Activated CD4-positive, alpha-beta T cell treated with anti-CD3 and anti-CD28 coated beads, Interleukin-2, amount 10 ng/mL, durations not matched to agents 24 days and 14 days (primary cell): ENCODE data around the gene IRX6. TPM values are rescaled to one million over a fixed set of nuclear protein-coding genes. Genes with fewer than 3 reads are reported as not detected.

Experiments
- DNase-seq: peaks from one replicate; pipeline ENCODE4 v3.0.0; 2022
- H3K27ac Mint-ChIP-seq: one replicate; pipeline ENCODE4 v1.8.0; 2022; ENCODE audit warnings: mild to moderate bottlenecking, mixed read lengths
- H3K27me3 Mint-ChIP-seq: one replicate; pipeline ENCODE4 v1.8.0; 2022; ENCODE audit warnings: mixed read lengths
- H3K36me3 Mint-ChIP-seq: one replicate; pipeline ENCODE4 v1.8.0; 2022; ENCODE audit warnings: low read depth, mild to moderate bottlenecking, mixed read lengths
- H3K4me1 Mint-ChIP-seq: one replicate; pipeline ENCODE4 v1.8.0; 2021; ENCODE audit warnings: mixed read lengths
- H3K4me3 Mint-ChIP-seq: one replicate; pipeline ENCODE4 v1.8.0; 2022; ENCODE audit warnings: mild to moderate bottlenecking, moderate library complexity, mixed read lengths
- H3K9me3 Mint-ChIP-seq: one replicate; pipeline ENCODE4 v1.8.0; 2021; ENCODE audit warnings: mixed read lengths
- intact Hi-C: fragments of 100-400 bp; cut with micrococcal nuclease; formaldehyde crosslinking; loops from one replicate; pipeline ENCODE4 v1.15.1; 2023
- total RNA-seq: library from RNA; stranded (reverse); gene quantifications from 2 replicates; pipeline ENCODE4 v1.2.3, GENCODE V29; 2022

Gene IRX6
- total RNA-seq: not detected in 2 replicates

- Mint-ChIP-seq H3K9me3 (no peaks in the 10 kb centered on the region), H3K4me3 (no peak within 1 kb of the TSS), H3K36me3 (no peaks in the 10 kb centered on the region), H3K4me1 (no peaks in the 10 kb centered on the region), H3K27ac (no peak within 1 kb of the TSS), H3K27me3 (peaks cover 42% of the 10 kb centered on the region)
- DNase-seq: no peak
- intact Hi-C loops: loop anchor here (10.0 kb wide), 1 partner anchor 1039 kb away; the partner anchor contains the start of gene IRX3
Measured at GRCh38 chr16:55323637-55324271, at the start of gene IRX6. TSS of gene IRX6 (plus strand) at chr16:55324203. CDS start at chr16:55325092, 889 bp downstream.

GRCh38 chr16:55274391-55274790 is 49.6 kb upstream of the IRX6 start:
- Mint-ChIP-seq H3K36me3 (no peaks in the 10 kb centered on the region), H3K4me3 (no peak overlapping the region), H3K4me1 (no peaks in the 10 kb centered on the region), H3K9me3 (no peaks in the 10 kb centered on the region), H3K27ac (no peak overlapping the region), H3K27me3 (no peaks in the 10 kb centered on the region)
- no peak for DNase-seq
- intact Hi-C loops: no loop called here

DNA sequence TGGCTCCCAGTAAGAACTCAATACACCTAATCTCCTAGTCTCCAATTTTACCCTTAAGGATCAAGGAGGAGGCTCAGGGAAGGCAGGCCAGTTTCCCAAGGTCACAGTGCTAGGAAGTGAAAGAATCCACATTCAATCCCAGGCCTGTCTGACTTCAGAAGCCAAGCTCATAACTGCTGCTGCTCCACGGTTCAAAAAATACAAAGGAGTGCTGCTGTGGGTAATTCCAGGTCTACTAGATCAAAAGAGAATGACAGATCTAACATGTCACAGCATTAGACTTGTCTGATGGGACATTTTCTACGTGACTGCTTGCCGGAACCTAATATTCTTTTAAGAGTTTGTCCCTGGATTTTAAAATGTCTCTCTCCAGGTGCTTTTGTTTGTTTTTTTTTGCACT is 48.8 kb upstream of the IRX6 start:
- Mint-ChIP-seq H3K36me3 (no peaks in the 10 kb centered on the region), H3K9me3 (no peaks in the 10 kb centered on the region), H3K27me3 (no peaks in the 10 kb centered on the region), H3K27ac (no peak overlapping the region), H3K4me1 (no peaks in the 10 kb centered on the region), H3K4me3 (no peak overlapping the region)
- no peak for DNase-seq
- intact Hi-C loops: no loop called here

- Mint-ChIP-seq H3K27me3 (no peaks in the 10 kb centered on the region), H3K36me3 (no peaks in the 10 kb centered on the region), H3K9me3 (no peaks in the 10 kb centered on the region), H3K4me1 (no peaks in the 10 kb centered on the region), H3K4me3 (no peak overlapping the region), H3K27ac (no peak overlapping the region)
- no peak for DNase-seq
- intact Hi-C loops: no loop called here
Measured at GRCh38 chr16:55275869-55276268, 48.1 kb upstream of the IRX6 start.

GRCh38 chr16:55277536-55277935 is 46.5 kb upstream of the IRX6 start:
- no peaks in the 10 kb centered on the region for H3K36me3 Mint-ChIP-seq
- no peaks in the 10 kb centered on the region for H3K4me1 Mint-ChIP-seq
- intact Hi-C loops: no loop called here
- no peak for DNase-seq
- no peaks in the 10 kb centered on the region for H3K9me3 Mint-ChIP-seq
- H3K4me3 Mint-ChIP-seq: no peak overlapping the region
- no peaks in the 10 kb centered on the region for H3K27me3 Mint-ChIP-seq
- no peak overlapping the region for H3K27ac Mint-ChIP-seq

DNA sequence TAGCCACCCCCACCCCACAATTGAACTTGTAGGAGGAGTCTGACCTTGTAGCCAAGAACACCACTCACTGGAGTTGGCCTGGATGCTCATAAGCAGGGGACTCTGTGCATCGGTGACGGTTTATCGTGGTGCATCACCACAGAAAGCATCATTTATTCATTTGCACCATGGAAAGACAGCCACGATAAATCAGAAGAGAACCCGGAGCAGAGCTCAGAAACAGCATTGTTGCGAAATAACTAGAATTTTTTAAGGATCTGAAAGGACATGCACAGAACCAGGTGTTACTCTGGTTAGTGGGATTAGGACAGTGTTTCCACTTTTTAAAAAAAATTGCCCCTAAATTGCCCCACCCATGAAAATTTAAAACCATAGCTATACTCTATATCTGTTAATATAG is 44.4 kb upstream of the IRX6 start:
- Mint-ChIP-seq H3K36me3 (no peaks in the 10 kb centered on the region), H3K4me1 (no peaks in the 10 kb centered on the region), H3K27ac (no peak overlapping the region), H3K27me3 (no peaks in the 10 kb centered on the region), H3K4me3 (no peak overlapping the region), H3K9me3 (no peaks in the 10 kb centered on the region)
- intact Hi-C loops: no loop called here
- no peak for DNase-seq

GRCh38 chr16:55280587-55280986 is 43.4 kb upstream of the IRX6 start:
- intact Hi-C loops: no loop called here
- H3K36me3 Mint-ChIP-seq: no peaks in the 10 kb centered on the region
- no peaks in the 10 kb centered on the region for H3K27me3 Mint-ChIP-seq
- DNase-seq: no peak
- no peak overlapping the region for H3K4me3 Mint-ChIP-seq
- H3K4me1 Mint-ChIP-seq: no peaks in the 10 kb centered on the region
- H3K9me3 Mint-ChIP-seq: no peaks in the 10 kb centered on the region
- H3K27ac Mint-ChIP-seq: no peak overlapping the region

GRCh38 chr16:55282441-55282840 is 41.6 kb upstream of the IRX6 start:
- DNase-seq: no peak
- H3K9me3 Mint-ChIP-seq: peaks cover 3% of the 10 kb centered on the region
- intact Hi-C loops: no loop called here
- H3K27ac Mint-ChIP-seq: no peak overlapping the region
- H3K36me3 Mint-ChIP-seq: no peaks in the 10 kb centered on the region
- H3K4me1 Mint-ChIP-seq: no peaks in the 10 kb centered on the region
- no peaks in the 10 kb centered on the region for H3K27me3 Mint-ChIP-seq
- no peak overlapping the region for H3K4me3 Mint-ChIP-seq

DNA sequence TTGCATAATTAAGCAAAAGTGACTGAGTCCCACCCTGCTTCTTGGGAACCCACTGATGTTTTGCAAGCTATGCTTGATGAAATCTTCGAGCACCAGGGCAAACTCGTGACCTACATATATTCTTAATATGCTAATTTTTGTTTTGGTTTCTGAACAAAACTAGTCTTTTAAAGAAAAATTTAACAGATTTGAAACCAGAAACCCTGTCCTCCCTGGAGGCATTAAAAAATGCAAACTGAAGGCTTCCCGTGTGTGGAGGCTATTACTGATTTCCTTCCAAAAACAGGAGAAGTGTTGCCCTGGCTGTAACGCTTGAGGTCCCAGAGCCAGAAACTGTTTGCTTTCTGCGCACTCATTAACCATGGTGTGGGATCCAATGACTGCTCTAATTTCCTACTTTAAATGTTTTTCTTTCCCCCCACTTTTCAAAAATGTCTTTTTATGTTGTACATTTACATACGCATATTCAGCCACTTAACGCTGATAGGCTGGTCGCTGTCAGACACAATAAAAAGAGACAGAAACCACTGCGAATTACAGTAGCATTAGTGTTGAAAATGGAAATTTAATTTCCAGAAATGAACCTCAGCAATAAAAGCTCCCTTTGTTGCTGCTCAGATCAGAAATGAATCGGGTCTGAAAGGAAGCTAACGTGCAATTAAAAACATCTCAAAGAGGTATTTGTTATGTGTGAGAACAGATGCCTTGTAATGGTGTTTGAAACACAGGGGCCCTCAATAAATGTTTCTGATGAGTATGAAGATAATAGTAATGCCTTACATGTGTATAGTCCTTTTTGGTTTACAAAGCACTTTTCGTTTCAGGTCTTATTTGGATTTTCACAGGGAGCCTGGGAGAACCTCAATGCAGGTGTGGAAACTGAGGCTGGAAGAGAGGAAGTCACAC is 39.9 kb upstream of the IRX6 start:
- Mint-ChIP-seq H3K27me3 (no peaks in the 10 kb centered on the region), H3K36me3 (no peaks in the 10 kb centered on the region), H3K4me1 (no peaks in the 10 kb centered on the region), H3K27ac (no peak overlapping the region), H3K4me3 (no peak overlapping the region), H3K9me3 (peaks cover 4% of the 10 kb centered on the region)
- no peak for DNase-seq
- intact Hi-C loops: no loop called here

DNA sequence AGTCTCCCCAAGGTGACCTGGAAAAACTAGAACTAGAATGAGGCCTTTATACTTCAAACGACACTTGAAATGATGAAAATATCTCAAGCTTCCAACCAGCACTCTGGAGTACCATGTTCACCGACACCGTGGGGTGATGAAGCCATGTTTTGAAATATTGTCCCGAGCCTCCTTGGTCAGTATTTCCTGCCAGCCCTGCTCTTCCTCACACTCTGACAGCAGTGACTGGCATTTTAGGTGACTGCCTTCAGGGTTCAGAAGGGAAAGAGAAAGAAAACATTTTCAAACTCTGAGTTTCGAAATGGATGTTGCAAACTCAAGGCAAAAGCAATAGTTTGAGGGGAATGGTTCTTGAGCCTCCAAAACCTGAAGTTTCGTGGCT is 39.3 kb upstream of the IRX6 start:
- Mint-ChIP-seq H3K9me3 (peaks cover 4% of the 10 kb centered on the region), H3K27me3 (no peaks in the 10 kb centered on the region), H3K36me3 (no peaks in the 10 kb centered on the region), H3K27ac (no peak overlapping the region), H3K4me3 (no peak overlapping the region), H3K4me1 (no peaks in the 10 kb centered on the region)
- DNase-seq: no peak
- intact Hi-C loops: no loop called here

DNA sequence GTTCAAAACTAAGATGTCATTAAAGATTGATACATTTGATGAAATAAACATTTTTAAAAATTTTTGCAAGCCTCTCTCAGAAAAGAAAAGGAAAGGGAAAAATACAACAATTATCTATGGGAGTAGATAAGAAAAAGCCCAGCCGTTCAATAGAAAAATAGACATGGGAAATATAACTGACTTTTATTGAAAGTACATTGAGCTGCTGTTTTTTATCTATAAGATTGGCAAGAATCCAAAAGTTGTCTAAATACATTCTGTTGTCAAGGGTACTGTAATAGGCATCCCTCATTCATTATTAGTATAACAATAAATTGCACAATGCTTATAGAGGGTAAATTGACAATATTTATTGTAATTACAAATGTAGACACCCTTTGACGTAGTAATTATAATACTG is 38.4 kb upstream of the IRX6 start:
- peaks cover 4% of the 10 kb centered on the region for H3K9me3 Mint-ChIP-seq
- H3K4me3 Mint-ChIP-seq: no peak overlapping the region
- H3K4me1 Mint-ChIP-seq: no peaks in the 10 kb centered on the region
- DNase-seq: no peak
- intact Hi-C loops: no loop called here
- H3K27ac Mint-ChIP-seq: no peak overlapping the region
- no peaks in the 10 kb centered on the region for H3K36me3 Mint-ChIP-seq
- no peaks in the 10 kb centered on the region for H3K27me3 Mint-ChIP-seq

GRCh38 chr16:55289353-55289752 is 34.6 kb upstream of the IRX6 start:
- intact Hi-C loops: no loop called here
- DNase-seq: no peak
- H3K36me3 Mint-ChIP-seq: no peaks in the 10 kb centered on the region
- peaks cover 4% of the 10 kb centered on the region for H3K9me3 Mint-ChIP-seq
- H3K27ac Mint-ChIP-seq: no peak overlapping the region
- H3K4me1 Mint-ChIP-seq: no peaks in the 10 kb centered on the region
- H3K27me3 Mint-ChIP-seq: no peaks in the 10 kb centered on the region
- H3K4me3 Mint-ChIP-seq: no peak overlapping the region

DNA sequence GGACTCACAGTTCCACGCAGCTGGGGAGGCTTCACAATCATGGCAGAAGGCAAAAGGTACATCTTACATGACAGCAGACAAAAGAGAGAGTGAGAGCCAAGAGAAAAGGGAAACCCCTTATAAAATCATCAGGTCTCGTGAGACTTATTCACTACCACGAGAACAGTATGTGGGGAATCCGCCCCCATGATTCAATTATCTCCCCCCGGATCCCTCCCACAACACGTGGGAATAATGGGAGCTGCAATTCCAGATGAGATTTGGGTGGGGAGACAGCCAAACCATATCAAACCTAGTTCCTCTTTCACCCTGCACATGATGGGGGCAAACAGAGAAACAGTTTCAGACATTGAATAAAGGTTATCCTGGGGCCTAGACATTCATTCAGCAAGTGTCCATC is 32.2 kb upstream of the IRX6 start:
- no peaks in the 10 kb centered on the region for H3K4me1 Mint-ChIP-seq
- H3K27ac Mint-ChIP-seq: no peak overlapping the region
- intact Hi-C loops: no loop called here

DNA sequence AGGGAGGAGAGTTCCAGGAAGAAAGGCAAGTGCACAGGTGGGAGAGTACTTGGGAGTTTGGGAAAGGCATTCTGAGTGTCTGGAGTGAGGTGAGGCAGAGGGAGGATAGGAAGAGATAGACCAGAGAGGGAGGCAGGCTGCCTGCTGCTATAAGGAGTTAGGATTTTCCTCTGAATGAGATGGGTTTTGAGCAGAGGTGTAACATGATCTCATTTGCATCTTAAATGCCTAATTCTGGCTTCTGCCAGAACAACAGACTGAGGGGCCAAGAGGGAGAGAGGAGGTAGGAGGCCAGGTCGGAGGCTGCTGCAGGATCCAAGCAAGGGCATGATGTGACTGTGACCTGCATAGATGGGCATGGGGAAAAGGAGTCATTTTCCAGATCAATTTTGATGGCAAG is 31.5 kb upstream of the IRX6 start:
- no peak overlapping the region for H3K27ac Mint-ChIP-seq
- no peaks in the 10 kb centered on the region for H3K27me3 Mint-ChIP-seq
- H3K36me3 Mint-ChIP-seq: no peaks in the 10 kb centered on the region
- no peak overlapping the region for H3K4me3 Mint-ChIP-seq
- H3K4me1 Mint-ChIP-seq: no peaks in the 10 kb centered on the region
- H3K9me3 Mint-ChIP-seq: peaks cover under 1% of the 10 kb centered on the region
- intact Hi-C loops: no loop called here
- no peak for DNase-seq

More for the DNA sequence above, 32.2 kb upstream of the IRX6 start:
- no peaks in the 10 kb centered on the region for H3K36me3 Mint-ChIP-seq
- no peaks in the 10 kb centered on the region for H3K27me3 Mint-ChIP-seq
- no peak for DNase-seq
- peaks cover 4% of the 10 kb centered on the region for H3K9me3 Mint-ChIP-seq
- H3K4me3 Mint-ChIP-seq: no peak overlapping the region
